BLaER1 (cell line): ENCODE measurements around the gene VEZF1.

Experiments used
- H3K27ac ChIP-seq: shearing (Covaris generic); formaldehyde crosslinking; 2 replicates; pipeline ENCODE4 v1.8.1; 2022
- H3K27me3 ChIP-seq: shearing (Covaris generic); formaldehyde crosslinking; 2 replicates; pipeline ENCODE4 v1.8.1; 2022
- H3K36me3 ChIP-seq: shearing (Covaris generic); formaldehyde crosslinking; 2 replicates; pipeline ENCODE4 v1.8.1; 2022
- H3K4me1 ChIP-seq: shearing (Covaris generic); formaldehyde crosslinking; 2 replicates; pipeline ENCODE4 v1.8.1; 2022
- H3K4me2 ChIP-seq: shearing (Covaris generic); formaldehyde crosslinking; 2 replicates; pipeline ENCODE4 v1.8.1; 2022
- H3K4me3 ChIP-seq: shearing (Covaris generic); formaldehyde crosslinking; 2 replicates; pipeline ENCODE4 v1.8.1; 2022
- H3K9ac ChIP-seq: shearing (Covaris generic); formaldehyde crosslinking; 2 replicates; pipeline ENCODE4 v1.8.1; 2022
- H3K9me3 ChIP-seq: shearing (Covaris generic); formaldehyde crosslinking; 2 replicates; pipeline ENCODE4 v1.8.1; 2022
- H4K20me1 ChIP-seq: shearing (Covaris generic); formaldehyde crosslinking; 2 replicates; pipeline ENCODE4 v1.8.1; 2022
- Cebpa-rat ChIP-seq: shearing (Covaris generic); IDR thresholded peaks from 2 replicates; pipeline ENCODE4 v1.8.1; 2022

VEZF1 gene

DNA sequence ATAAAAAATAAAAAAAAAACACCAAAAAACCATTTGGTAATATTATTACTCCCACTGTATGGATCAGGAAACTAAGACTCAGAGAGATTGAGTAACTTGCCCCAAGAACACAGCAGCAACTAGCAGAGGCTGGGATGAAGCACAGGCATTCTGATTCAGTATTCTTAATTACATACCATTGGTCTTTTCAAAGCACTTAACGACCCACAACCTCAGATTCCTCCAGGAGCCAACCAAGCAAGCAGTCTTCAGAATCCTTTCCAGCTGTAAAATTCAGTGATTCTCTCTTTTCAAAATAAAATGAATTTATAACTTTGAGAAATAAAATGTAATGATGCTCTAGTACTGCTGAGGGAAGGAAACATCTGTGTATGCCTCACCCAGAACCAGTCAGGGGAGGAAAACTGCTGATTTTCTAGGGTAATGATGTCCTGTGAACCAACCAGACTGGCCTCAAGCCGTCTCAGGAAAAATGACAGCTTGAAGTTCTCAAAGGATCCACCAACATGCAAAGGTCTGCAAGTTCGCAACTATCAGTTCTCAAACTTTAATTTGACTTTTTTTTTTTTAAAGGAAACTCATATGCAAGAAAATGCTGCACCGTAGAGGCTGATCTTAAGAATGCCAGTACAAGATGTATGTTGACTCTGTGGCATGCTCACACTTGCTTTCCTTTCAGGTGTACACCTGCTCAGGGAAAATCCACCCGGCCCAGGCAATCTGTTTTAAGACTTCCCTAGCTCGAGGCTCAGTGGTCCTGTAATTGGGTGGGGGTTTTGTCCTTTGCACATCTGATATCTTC lies 41.9 kb downstream of the VEZF1 start:
- TF ChIP-seq Cebpa-rat = no peak
- Histone ChIP-seq H3K4me3 (peak overlapping the region; percentile 55), H3K9ac (peak overlapping the region; percentile 36; the same call in 1 of the 2 replicates), H3K9me3 (no peaks in the 10 kb centered on the region), H3K4me2 (peak overlapping the region; percentile 88), H3K4me1 (peaks cover 98% of the 10 kb centered on the region), H4K20me1 (no peaks in the 10 kb centered on the region), H3K36me3 (no peaks in the 10 kb centered on the region), H3K27me3 (no peaks in the 10 kb centered on the region), H3K27ac (peak overlapping the region; percentile 36; the same call in 1 of the 2 replicates)

DNA sequence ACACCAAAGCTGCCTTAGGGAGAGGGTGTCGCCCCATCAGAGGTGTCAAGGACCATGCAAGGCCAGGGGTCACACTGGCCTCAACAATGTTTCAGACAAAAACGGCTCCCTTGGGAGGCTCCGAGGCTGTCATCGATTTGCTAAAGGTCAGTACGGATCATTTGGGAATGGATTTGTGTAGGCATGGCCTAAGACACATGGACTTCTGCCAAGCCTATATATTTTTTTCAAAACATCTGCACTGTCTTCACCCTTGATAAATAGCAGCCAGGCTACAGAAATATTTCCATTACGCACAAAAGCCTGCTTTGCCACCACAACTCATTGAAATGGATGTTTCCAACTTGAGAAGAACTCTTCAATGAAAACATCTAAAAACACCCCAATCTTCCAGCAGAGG lies 43.1 kb downstream of the VEZF1 start:
- Histone ChIP-seq H3K4me2 (peak overlapping the region; percentile 88; the same call in 1 of the 2 replicates), H3K9ac (no peak overlapping the region), H3K27ac (no peak overlapping the region), H3K4me3 (no peak overlapping the region), H4K20me1 (no peaks in the 10 kb centered on the region), H3K27me3 (no peaks in the 10 kb centered on the region), H3K4me1 (peaks cover 98% of the 10 kb centered on the region), H3K9me3 (no peaks in the 10 kb centered on the region), H3K36me3 (no peaks in the 10 kb centered on the region)
- no peak for TF ChIP-seq Cebpa-rat

DNA sequence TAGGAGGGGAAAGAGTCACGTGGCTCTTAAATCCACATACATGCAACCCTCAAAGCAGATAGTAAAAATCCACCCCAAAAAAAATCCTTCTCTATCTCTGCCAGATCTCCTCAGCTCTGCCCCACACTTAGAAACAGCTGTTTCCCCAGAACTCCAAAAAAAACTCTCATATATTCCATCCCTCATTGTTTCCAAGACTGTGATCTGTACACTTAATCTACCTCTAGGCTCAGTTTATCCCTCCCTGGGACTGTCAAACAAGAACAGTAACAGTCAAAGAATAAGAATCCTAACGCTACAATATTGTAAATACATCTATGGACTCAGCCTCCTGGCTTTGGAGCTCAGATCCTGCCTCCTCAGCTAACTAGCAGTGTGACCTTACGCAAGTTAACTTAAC lies 44.4 kb downstream of the VEZF1 start:
- Histone ChIP-seq H3K36me3 (no peaks in the 10 kb centered on the region), H3K27me3 (no peaks in the 10 kb centered on the region), H3K4me1 (peaks cover 96% of the 10 kb centered on the region), H3K9me3 (no peaks in the 10 kb centered on the region), H3K9ac (no peak overlapping the region), H4K20me1 (no peaks in the 10 kb centered on the region), H3K4me3 (no peak overlapping the region), H3K27ac (no peak overlapping the region), H3K4me2 (peak overlapping the region; percentile 95)
- TF ChIP-seq Cebpa-rat = no peak

DNA sequence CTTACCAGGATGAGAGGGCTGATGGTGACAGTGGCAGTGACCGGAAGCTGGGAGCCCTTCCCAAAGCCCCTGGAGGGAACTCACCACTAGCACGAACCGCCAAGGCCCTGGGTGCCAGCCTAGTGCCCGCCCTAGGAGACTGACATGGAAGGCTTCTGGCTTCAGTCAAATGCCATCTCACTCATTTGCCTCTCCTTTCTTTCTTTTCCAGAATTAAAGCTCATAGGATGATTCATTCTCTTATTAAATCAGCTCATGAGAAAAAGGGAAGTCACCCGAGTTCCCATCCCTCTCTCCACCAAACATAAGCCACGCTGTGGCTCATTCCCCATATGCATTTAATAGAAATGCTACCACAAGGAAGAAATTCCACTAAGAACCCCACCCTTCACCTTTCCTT lies 44.9 kb downstream of the VEZF1 start:
- Histone ChIP-seq H3K9ac (no peak overlapping the region), H3K27ac (peak overlapping the region; percentile 32; the same call in 1 of the 2 replicates), H3K4me1 (peaks cover 96% of the 10 kb centered on the region), H3K27me3 (no peaks in the 10 kb centered on the region), H3K4me3 (no peak overlapping the region), H3K4me2 (peak overlapping the region; percentile 95), H3K9me3 (no peaks in the 10 kb centered on the region), H4K20me1 (no peaks in the 10 kb centered on the region), H3K36me3 (no peaks in the 10 kb centered on the region)
- no peak for TF ChIP-seq Cebpa-rat

DNA sequence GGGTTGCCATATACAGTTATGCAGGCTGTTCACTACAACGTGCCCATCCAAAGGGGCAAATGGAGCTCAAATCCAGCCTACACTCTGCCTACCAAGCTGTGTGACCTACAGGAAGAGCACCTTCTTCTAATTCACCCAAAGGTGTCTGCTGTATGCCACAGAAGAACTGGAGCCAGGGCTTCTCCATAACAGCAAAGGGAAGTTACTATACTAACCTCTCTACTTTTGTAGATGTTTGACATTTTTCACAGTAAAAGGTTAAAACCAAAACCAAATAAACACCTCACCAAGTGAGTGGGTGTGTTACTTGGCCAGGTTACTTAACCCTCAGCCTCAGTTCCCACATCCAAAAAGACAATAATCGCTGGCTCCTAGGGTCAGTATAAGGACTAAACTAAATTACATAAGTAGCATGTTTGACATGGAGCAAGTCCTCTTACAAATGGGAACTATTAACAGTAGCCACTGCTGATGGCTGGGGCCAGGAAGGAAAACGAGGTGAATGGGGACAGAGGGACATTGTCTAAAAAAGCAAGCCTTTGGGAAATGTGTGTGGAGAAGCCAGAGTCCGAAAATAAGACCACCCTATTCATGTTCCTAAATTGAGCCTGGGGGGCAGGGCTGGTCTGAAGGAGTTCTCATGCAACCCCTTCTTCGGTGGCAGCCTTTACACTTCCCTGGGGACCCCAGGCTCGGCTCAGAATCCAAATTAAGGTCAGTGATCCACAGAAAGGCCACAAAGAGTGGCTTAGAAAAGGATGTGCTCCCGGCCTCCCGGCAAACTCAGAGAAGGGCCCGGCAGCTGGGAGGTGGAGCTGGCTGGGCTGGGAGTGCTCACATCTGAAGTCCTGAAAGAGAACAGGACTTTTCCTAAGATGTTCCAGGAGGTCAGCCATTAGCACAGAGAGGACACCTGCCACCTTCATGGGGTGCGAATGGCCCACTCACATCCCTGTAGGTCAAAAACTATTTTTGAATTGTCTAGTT lies 46.4 kb downstream of the VEZF1 start:
- Histone ChIP-seq H3K4me1 (peaks cover 95% of the 10 kb centered on the region), H3K27ac (peak overlapping the region; percentile 86)

DNA sequence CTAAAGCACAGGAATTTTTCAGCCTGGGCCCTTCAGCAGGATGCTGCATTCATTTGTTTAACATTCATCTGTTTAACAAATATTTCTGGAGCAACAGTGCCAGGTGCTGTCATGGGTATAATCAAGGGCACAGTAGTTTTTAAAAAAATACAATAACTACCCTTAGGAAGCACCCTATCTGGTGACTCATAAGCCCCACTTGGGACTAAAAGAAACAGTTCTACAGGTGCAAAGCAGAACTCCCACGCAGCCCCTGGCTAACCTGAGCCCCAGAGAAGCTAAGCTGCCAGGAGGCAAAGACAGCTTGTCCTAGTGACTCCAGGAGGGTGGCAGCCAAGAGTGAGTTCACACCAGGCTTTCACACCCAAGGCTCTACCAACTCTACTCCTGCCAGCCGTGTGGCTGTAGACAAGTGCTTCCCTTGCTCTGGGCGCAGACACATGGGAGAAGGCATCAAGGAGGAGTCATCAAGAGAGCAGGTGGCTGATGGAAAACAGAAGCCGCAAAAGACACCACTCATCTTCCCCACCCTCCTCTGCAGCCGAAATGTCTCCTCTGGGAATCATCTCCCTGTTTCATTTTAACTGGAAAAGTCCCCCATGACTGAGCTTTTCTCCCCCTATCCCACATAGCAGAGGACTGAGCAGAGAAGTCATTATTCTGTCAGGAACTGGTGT lies 47.3 kb downstream of the VEZF1 start:
- Histone ChIP-seq H3K9me3 (no peaks in the 10 kb centered on the region), H3K4me1 (peaks cover 94% of the 10 kb centered on the region), H3K4me3 (peak overlapping the region; percentile 41; the same call in 1 of the 2 replicates), H3K27me3 (no peaks in the 10 kb centered on the region), H3K9ac (peak overlapping the region; percentile 59; the same call in 1 of the 2 replicates), H3K27ac (peak overlapping the region; percentile 86), H3K4me2 (peak overlapping the region; percentile 95), H4K20me1 (no peaks in the 10 kb centered on the region), H3K36me3 (no peaks in the 10 kb centered on the region)
- TF ChIP-seq Cebpa-rat = no peak

More for the DNA sequence above, 46.4 kb downstream of the VEZF1 start:
- H3K9ac ChIP-seq = peak overlapping the region; percentile 59; the same call in 1 of the 2 replicates
- no peak for TF ChIP-seq Cebpa-rat
- H3K4me2 ChIP-seq = peak overlapping the region; percentile 95
- H3K4me3 ChIP-seq = 0 out of 2 replicates have a peak overlapping the region, but pooled peaks have one; percentile 12
- no peaks in the 10 kb centered on the region for H3K36me3 ChIP-seq
- H3K9me3 ChIP-seq = no peaks in the 10 kb centered on the region
- no peaks in the 10 kb centered on the region for H3K27me3 ChIP-seq
- H4K20me1 ChIP-seq = no peaks in the 10 kb centered on the region

DNA sequence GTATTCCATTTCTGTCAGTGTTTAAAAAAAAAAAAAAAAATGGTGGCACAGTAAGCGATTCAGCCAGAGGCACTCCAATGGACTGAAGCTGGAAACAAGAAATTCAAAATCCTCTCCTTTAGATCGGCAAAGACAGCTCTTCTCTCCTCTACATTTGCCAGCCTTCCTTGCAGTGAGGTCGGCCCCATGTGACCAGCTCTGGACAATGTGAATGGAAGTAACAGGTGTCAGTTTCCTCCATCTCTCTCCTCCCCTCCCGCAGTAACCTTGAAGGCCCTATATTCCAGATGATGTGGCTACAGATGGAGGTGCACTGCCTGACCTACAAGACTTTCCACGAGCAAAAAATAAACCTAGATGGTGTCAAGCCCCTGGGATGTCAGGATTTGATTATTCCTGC lies 47.8 kb downstream of the VEZF1 start:
- Histone ChIP-seq H3K4me3 (peak overlapping the region; percentile 41; the same call in 1 of the 2 replicates), H3K27ac (peak overlapping the region; percentile 86), H3K4me2 (peak overlapping the region; percentile 95), H3K9ac (peak overlapping the region; percentile 59; the same call in 1 of the 2 replicates), H3K4me1 (peaks cover 94% of the 10 kb centered on the region), H3K27me3 (no peaks in the 10 kb centered on the region), H4K20me1 (no peaks in the 10 kb centered on the region), H3K9me3 (no peaks in the 10 kb centered on the region), H3K36me3 (no peaks in the 10 kb centered on the region)
- no peak for TF ChIP-seq Cebpa-rat

DNA sequence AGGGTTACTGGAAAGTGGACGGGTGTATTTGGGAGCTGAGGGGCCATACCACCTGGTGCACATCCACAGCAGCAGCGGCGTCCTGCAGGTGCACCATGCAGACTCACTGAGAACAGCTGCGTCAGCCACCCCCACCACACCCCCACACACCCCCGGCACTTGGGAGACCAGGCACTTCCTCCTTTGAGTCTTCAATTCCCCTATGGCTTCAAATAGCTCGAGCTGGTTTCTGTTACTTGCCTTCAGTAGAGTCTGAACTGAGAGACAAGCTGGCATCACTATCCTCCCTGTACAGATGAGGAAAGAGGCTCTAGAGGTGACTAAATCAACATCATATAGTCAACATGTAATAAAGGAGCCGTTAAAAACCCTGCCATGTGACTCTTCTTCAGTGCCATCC lies 48.3 kb downstream of the VEZF1 start:
- H3K27ac ChIP-seq = peak overlapping the region; percentile 86
- peak overlapping the region; percentile 59; the same call in 1 of the 2 replicates for H3K9ac ChIP-seq
- H3K36me3 ChIP-seq = no peaks in the 10 kb centered on the region
- no peaks in the 10 kb centered on the region for H4K20me1 ChIP-seq
- H3K4me3 ChIP-seq = peak overlapping the region; percentile 41; the same call in 1 of the 2 replicates
- TF ChIP-seq Cebpa-rat = no peak
- no peaks in the 10 kb centered on the region for H3K9me3 ChIP-seq
- H3K4me1 ChIP-seq = peaks cover 94% of the 10 kb centered on the region
- H3K4me2 ChIP-seq = peak overlapping the region; percentile 95
- no peaks in the 10 kb centered on the region for H3K27me3 ChIP-seq

DNA sequence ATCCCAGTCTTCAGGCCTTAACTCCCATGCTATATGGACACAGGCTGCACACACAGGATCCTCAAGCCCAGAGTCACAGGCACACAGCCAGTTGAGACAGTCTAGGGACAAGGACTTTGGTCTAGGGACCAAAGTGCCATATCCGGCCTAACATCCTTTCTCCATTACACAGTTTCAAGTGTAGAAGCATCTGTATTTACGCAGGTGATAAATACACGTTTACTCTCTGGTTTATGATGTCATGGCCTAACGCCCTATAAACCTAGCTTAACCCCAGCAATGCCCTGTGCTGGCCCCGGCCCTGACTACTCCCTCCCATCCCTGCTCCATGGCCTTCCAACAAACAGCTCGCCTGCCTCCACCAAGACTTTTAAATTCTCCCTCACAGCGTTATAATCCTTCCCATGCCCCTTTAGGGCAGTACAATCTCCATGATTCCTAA lies 50.0 kb downstream of the VEZF1 start:
- Histone ChIP-seq H3K4me3 (no peak overlapping the region), H3K36me3 (no peaks in the 10 kb centered on the region), H3K4me1 (peaks cover 92% of the 10 kb centered on the region), H4K20me1 (no peaks in the 10 kb centered on the region), H3K27ac (no peak overlapping the region), H3K9me3 (no peaks in the 10 kb centered on the region), H3K4me2 (peak overlapping the region; percentile 95), H3K9ac (no peak overlapping the region), H3K27me3 (no peaks in the 10 kb centered on the region)
- TF ChIP-seq Cebpa-rat = no peak
